Activated T-cell treated with anti-CD3 and anti-CD28 coated beads for 4 hours (primary cell): Measurements from ENCODE around the gene UBXN6.

Source experiments
- DNase-seq: peaks from one replicate; pipeline ENCODE4 v3.0.0-alpha.2; 2020

The UBXN6 gene

DNA sequence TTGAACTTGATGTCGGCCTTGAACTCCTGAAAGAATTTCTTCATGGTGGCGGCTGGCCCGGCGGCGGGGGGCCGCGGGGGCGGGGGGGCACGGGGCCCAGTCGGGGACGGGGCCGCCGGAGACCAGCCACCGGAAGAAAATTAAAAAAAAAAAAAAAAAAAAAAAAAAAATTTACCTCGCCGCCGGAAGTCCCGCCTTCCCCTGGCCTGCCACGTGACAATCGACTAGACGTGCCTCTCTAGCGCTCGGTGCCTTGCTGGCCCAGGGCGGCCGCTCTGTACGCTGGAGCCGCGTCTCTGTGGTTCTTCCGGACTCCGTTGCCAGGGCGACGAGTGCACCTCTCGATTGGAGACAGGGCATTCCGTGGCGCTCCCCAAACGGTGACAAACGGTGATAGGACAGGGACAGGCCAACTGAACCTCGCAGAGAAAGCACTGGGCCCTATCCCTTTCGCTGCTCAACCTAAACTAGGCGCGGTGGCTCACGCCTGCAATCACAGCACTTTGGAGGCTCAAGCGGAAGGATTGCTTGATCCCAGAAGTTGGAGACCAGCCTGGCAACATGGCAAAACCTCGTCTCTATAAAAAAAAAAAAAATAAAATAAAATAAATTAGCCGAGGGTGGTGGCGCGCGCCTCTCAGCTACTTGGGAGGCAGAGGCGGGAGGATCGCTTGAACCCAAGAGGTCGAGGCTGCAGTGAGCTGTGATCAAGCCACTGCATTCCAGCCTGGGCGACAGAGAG, at the start of gene UBXN6:
TSS of gene UBXN6 (minus strand) at position 141 of the 742 bp plus-strand sequence. CDS start at position 44, 97 bp downstream.
- DNase-seq, result peak; percentile 94

GRCh38 chr19:4507150-4507452, 49.5 kb upstream of the UBXN6 start:
- DNase-seq, result no peak

DNA sequence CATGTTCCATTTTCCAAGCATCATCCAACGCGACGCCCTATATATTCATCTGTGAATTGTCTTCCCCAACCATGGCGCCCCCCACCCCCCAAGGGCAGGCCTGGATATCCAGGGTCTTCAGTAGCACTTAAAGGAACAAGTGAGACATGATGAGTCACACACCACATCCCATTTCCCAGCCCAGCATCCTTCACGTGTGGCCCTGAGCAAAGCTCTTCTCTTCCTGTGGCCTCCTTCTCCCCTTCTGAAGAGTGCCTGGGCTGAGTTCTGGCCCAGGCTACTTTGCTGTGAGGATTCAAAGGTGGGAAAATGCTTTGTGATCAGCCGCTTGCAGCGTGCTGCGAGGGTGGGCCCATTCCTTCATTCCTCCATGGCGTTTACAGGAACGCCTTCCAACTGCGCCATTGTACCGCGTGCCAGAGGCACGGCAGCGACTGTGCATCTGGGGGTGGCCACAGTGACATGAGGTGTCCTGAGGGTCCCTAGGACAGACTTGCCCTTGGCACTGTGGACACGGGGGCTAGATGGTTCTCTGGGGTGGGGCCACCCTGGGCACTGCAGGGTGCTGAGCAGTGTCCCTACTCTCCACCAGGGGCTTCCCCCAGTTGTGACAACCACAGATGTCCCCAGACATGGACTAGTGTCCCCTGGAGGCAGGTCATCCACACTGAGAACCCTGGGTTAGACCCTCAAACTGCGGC, 49.0 kb upstream of the UBXN6 start:
- DNase-seq, result no peak

DNA sequence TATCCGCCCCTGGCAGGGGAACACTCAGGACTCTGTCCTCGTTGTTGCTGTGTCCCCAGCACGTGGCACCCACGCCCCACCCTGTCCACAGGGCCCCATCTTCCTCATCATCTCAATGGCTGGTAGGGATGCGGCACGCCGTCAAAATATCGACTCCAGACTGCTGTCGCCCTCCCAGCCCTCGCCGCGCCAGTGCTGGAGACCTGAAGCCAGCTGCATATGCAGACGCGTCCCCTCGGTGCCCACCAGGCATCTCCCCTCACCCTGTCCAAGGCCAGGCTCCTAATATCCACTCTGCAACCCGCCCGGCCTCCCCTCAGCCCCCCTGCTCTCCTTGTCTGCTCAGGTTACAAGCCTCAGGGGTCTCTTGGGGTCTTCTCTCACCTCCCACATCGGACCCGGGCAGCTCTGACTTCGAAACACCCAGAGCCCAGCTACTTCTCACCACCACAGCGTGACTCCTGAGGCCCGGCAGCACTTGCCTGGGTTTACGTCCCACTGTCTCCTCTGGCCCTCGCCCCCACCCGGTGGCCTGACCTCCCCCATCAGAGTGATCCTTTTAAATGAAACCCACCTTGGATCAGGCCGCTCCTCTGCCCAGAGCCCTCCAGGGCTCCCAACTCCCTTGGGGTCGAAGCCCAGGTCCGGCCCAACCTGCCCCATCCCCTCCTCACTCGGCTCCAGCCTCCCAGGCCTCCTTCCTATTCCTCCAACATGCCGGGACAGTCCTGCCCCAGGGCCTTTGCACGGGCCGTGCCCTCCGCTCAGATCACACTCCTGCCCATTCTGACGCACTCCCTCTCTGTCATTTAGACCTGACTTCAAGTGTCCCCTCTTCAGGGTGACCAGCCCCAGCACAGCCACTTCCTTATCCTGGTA, 48.2 kb upstream of the UBXN6 start:
- no peak for DNase-seq

DNA sequence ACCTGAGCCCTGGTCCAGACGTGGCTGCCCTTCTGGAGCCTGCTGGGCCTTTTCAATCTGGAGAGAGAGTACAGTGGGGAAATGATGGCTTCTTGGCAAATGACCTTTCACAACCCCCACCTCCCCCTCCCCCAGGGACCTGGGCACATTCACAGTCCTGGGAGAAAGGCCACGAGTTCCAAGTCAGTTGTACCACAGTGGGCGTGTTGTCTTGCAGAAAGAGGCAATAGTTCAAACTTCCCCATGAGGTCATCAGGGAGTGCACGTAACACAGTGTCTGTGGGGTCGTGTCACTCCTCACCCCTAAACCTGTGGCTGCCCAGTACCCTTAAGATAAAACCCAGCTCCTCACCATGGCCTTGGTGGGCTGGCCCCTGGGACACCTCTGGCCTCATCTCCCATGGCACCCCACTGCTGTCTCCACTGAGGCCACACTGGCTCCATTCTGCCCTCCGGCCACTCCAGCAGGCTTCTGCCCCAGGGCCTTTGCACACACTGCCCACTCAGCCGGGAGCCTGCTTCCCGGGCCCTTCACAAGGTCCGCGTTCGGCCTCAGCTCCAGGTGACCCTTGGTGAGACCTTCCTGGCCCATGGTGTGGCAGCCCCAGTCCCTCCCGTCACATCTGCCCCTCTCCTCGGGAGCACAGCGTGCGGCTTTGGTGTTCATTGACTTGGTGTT, 47.4 kb upstream of the UBXN6 start:
- no peak for DNase-seq

DNA sequence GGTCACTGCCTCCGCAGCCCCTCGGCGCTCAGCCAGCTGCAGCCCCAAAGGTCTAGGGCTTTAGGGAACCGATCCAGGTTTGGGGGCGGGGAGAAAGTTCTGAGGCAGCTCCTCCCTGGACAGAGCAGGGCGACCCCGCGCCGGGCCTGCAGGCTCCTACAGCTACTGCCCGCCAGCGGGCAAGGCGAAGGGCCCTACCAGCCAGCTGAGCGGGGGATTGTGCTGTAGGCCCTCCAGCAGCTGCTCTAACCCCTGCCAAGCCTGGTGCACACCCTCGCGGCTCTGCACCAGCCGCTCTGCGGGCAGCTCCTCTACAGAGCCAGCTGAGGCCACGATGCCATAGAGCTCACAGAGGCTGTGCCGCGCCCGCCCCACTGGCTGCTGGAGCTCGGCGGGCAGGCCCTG, 46.7 kb upstream of the UBXN6 start:
- no peak for DNase-seq

GRCh38 chr19:4503825-4504170, 46.2 kb upstream of the UBXN6 start:
- no peak for DNase-seq

DNA sequence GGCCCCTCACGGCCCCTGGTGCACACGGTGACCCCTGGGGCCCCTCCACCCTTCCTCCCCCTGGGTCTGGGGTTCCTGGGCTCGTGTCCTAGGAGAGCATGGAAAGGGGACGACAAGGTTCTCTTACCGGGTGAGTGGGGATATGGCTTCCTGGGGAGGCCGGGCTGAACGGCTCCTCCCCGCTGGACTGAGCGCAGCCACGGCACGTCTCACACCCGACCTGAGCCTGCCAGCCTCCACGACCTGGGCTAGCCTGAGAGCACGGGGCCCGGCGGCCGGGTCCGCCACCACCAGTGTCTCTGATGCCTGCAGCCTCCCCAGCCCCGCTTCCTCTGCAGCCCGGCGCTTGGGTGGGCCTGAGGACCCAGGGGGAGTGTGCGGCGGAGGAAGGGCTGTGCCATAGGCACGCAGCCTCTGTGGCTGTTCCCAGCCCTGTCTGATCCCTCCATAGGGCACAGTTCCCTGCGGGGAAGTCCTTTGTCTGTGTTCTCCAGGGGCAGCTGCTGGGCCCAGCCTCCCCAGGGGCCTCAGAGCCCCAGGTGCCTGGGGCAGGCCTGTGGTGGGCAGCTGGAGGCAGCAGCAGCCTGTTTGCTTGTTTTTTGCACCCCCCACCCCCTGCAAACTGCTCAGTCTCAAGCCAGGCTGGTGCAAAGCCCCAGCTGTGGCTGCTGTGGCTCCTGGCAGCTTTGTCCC, 45.7 kb upstream of the UBXN6 start:
- DNase-seq, result no peak

DNA sequence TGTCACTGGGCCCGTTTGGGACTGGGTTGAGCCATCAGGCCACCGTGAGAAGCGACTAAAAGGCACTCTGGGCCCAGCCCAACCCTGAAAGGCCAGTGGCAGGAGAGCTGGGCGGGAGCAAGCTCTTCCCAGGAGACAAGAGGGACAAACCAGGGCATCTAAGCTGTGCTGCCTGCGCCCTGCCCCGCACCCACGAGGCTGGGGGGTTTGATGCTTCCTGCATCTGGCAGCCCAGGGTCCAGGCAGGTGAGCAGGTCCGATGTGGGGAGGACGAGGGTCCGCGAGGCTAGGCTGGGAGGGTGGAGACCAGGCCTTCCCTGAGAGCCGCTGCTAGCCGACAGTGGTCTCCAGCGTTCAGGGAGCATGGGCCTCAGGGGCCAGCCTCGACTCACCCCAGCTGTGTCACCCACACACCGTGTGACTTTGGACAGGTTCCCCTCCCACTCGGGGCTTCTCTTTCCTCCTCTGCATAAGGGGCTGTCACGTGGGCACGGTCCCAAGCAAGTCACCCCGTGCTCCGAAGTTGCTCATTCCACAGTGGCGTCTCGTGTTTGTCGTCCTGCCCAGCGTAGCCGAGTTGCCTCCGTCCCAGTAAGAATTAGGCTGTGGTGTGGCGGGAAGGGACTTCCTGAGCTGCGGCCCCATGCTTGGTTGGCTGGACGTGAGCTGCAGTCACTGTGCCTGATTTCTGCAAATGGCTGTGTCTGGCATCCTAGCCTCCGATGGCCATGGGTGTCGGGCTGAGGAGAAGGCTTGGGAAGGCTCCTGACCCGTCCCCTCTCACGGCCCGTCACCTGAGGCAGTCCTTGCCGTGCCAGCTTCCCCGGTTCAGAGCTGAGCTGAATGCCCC, 44.9 kb upstream of the UBXN6 start:
- no peak for DNase-seq

DNA sequence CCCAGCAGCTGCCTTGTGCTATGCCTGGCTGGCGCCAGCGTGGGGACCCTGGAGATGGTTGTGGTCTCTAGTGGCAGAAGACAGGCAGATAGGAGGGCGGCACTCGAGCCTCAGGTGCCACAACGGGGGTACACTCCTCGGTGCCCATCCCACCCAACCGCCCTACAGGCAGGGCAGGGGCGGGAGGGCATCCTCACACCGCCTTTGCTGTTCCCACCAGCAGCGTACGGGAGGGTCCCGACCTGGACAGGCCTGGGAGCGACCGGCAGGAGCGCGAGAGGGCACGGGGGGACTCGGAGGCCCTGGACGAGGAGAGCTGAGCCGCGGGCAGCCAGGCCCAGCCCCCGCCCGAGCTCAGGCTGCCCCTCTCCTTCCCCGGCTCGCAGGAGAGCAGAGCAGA, 44.1 kb upstream of the UBXN6 start:
- DNase-seq, result no peak

GRCh38 chr19:4500841-4501591, 43.4 kb upstream of the UBXN6 start:
- no peak for DNase-seq

DNA sequence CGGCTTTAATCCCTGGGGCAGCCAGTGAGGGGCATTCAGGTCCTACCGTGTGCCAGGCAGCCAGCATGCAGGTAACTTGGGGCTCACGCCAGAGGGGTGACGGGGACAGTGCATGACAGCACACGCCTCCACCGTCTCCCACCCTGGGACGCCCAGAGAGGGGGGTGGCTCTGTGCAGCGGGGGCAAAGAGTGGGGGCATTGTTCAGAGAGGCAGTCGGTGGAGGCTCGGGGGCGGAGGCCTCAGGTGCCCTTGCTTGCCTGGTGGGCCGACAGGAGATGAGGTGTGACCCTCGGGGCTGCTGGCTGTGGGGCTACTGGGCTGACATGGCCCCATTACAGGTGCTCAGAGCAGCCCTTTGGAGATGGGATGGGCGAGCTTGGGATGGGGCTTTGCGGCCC, 42.3 kb upstream of the UBXN6 start:
- DNase-seq, result no peak

DNA sequence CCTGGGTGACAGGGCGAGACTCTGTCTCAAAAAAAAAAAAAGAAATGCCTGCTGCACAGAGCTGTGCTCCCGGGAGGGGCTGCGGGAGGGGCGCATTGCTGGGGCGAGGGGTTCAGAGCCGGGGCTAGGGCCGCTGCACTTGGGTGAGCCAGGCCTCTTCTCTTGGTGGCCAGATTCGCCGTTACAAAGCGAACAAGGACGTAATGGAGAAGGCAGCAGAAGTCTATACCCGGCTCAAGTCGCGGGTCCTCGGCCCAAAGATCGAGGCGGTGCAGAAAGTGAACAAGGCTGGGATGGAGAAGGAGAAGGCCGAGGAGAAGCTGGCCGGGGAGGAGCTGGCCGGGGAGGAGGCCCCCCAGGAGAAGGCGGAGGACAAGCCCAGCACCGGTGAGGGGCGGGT, 41.7 kb upstream of the UBXN6 start:
- no peak for DNase-seq

DNA sequence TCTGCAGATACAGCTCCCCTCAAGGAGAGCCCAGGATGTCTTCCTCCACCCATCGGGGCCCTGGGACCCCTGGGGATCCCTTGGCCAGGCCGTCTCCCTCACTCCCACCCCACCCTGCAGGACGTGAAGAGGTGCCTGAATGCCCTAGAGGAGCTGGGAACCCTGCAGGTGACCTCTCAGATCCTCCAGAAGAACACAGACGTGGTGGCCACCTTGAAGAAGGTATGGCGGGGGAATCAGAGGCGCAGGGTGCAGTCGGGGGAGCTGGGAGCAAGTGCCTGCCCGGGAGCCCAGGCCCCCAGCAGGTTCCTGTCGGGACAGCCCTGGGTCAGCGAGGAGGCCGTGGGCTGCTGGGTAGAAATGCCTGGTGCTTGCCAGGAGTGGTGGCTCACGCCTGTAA, 41.1 kb upstream of the UBXN6 start:
- no peak for DNase-seq

DNA sequence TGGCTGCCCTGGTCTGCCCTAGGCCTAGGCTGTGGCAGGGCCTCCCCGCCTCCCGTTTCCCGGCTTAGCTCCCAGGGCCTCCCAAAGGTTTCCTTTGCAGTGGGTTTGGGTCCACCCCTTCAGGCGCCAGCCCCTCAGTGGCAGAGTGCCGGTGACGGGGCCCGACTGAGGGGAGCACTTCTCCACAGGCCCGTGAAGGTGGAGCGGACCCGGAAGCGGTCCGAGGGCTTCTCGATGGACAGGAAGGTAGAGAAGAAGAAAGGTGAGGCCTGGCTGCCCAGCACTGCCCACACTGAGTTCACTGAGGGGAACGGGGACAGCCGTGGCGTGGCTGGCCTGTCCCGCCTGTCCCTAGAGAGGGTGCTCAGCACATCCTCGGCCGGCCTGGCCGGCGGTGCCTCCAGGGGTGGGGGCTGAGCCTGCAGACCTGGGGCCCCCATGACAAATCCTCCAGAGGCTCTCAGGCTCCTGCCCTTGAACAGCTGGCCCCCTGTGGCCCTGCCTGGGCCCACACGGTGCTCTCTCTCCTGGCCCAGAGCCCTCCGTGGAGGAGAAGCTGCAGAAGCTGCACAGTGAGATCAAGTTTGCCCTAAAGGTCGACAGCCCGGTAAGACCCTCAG, 40.3 kb upstream of the UBXN6 start:
- no peak for DNase-seq

DNA sequence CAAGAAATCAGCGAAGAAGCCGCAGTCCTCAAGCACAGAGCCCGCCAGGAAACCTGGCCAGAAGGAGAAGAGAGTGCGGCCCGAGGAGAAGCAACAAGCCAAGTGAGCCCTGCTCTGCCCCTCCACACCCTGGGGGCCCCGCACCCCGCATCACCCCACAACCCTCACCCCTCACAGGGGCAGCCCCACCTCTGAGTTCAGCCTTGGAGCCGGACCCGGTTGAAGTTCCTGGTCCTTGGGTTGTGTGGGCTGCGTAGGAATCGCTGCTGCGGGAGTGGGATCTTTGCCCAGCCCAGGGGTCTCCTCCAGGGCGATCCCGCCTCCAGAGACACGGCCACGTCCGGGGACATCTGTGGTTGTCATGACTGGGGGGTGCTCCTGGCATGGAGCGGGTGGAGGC, 38.7 kb upstream of the UBXN6 start:
- DNase-seq, result no peak

DNA sequence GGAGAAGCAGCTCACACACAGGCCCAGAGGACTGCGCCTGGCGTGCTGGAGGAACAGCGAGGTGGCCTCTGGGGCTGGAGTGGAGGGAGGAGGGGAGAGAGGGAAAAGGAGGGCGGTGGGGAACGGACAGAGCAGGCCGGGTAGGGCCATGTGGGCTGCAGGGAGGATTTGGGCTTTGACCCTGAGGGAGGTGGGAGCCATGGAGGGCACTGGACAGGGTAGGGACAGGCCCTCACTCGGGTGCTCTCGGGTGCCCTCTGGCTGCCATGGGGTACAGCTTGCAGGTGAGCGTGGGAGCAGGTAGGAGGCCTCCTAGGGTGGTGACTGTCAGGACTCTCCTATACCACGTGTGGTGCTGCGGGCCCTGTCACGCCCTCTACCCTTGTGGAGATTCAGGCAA, 37.9 kb upstream of the UBXN6 start:
- no peak for DNase-seq

- no peak for DNase-seq
Measured at GRCh38 chr19:4494691-4495064, 37.1 kb upstream of the UBXN6 start.

GRCh38 chr19:4493929-4494690, 36.5 kb upstream of the UBXN6 start:
- DNase-seq, result no peak
